Type B pancreatic cell (in vitro differentiated cells): Measurements from ENCODE around the gene TMOD3. TPM values are rescaled to one million over a fixed set of nuclear protein-coding genes. Genes with fewer than 3 reads are reported as not detected.

Experiments
- DNase-seq: peaks from one replicate; pipeline ENCODE4 v3.0.0; 2021; ENCODE audit warnings: mixed read lengths; ENCODE audit not compliant: unreplicated experiment; ENCODE audit errors: extremely low spot score
- H3K27ac Mint-ChIP-seq: 2 replicates; pipeline ENCODE4 v1.8.0; 2021; ENCODE audit warnings: mild to moderate bottlenecking, mixed read lengths
- H3K27me3 Mint-ChIP-seq: 2 replicates; pipeline ENCODE4 v1.8.0; 2021; ENCODE audit warnings: mixed read lengths
- H3K36me3 Mint-ChIP-seq: 2 replicates; pipeline ENCODE4 v1.8.0; 2021; ENCODE audit warnings: mixed read lengths
- H3K4me1 Mint-ChIP-seq: one replicate; pipeline ENCODE4 v1.8.0; 2021; ENCODE audit warnings: mixed read lengths; ENCODE audit not compliant: unreplicated experiment
- H3K4me3 Mint-ChIP-seq: 2 replicates; pipeline ENCODE4 v1.8.0; 2021; ENCODE audit warnings: mild to moderate bottlenecking, mixed read lengths
- H3K9me3 Mint-ChIP-seq: 2 replicates; pipeline ENCODE4 v1.8.0; 2021; ENCODE audit warnings: mixed read lengths
- total RNA-seq: library from RNA; stranded (reverse); gene quantifications from 2 replicates; pipeline ENCODE4 v1.2.1, GENCODE V29; 2021; ENCODE audit warnings: low replicate concordance
- TF ChIP-seq, protein P1 (sequence below): fragments of 200-600 bp; sonication (generic); conservative IDR thresholded peaks from 2 replicates; pipeline ENCODE4 v1.5.0; 2021; ENCODE audit warnings: antibody characterized with exemption, mild to moderate bottlenecking

The TMOD3 gene
- total RNA-seq, 1 donor from 2014 or later = 49.0 TPM

DNA sequence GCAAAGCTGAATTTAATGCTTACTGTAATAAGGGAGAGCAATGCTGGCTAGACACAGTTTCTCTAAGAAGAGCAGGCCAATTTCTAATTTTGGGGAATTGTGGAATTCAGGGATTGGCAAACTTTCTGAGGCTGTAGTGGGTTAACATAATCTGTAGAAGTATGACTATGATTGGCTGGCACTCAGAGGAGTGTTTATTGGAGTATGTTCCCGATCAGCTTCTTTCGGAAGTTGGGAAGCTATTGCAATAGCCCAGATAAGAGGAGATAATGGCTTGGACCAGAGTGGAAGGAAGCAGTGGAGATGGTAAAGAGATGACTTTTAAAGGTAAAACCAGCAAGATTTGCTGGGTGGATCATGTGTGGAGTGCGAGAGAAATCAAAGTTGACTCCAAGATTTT, 19.4 kb downstream of the TMOD3 start:
- Mint-ChIP-seq H3K9me3 (no peaks in the 10 kb centered on the region), H3K4me3 (no peak overlapping the region), H3K27me3 (no peaks in the 10 kb centered on the region), H3K36me3 (peaks cover 16% of the 10 kb centered on the region), H3K27ac (no peak overlapping the region), H3K4me1 (peaks cover 43% of the 10 kb centered on the region)
- no peak for DNase-seq
- TF ChIP-seq, protein P1, sequence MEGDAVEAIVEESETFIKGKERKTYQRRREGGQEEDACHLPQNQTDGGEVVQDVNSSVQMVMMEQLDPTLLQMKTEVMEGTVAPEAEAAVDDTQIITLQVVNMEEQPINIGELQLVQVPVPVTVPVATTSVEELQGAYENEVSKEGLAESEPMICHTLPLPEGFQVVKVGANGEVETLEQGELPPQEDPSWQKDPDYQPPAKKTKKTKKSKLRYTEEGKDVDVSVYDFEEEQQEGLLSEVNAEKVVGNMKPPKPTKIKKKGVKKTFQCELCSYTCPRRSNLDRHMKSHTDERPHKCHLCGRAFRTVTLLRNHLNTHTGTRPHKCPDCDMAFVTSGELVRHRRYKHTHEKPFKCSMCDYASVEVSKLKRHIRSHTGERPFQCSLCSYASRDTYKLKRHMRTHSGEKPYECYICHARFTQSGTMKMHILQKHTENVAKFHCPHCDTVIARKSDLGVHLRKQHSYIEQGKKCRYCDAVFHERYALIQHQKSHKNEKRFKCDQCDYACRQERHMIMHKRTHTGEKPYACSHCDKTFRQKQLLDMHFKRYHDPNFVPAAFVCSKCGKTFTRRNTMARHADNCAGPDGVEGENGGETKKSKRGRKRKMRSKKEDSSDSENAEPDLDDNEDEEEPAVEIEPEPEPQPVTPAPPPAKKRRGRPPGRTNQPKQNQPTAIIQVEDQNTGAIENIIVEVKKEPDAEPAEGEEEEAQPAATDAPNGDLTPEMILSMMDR = no peak

GRCh38 chr15:51849860-51850259, 20.4 kb downstream of the TMOD3 start:
- DNase-seq = no peak
- TF ChIP-seq, protein P1 = no peak
- no peaks in the 10 kb centered on the region for H3K9me3 Mint-ChIP-seq
- peaks cover 16% of the 10 kb centered on the region for H3K36me3 Mint-ChIP-seq
- no peak overlapping the region for H3K4me3 Mint-ChIP-seq
- H3K4me1 Mint-ChIP-seq = peaks cover 39% of the 10 kb centered on the region
- H3K27me3 Mint-ChIP-seq = no peaks in the 10 kb centered on the region
- H3K27ac Mint-ChIP-seq = peak overlapping the region; percentile 22

DNA sequence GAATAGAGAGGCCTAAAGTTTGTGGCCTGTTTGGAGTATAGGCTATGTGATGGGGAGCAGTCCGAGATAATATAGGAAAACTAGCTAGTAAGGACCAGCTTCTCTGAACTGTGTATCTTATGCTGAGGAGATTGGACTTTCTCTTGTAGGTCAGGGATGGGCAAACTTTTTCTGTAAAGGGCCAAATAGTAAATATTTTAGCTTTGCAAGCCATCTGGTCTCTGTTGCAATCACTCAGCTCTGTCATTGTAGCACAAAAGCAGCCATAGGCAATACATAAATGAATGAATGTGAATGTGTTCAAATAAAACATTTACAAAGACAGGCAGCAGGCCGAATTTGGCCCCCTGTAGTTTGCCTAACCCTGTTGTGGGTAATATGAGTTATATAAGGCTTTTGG, 24.5 kb downstream of the TMOD3 start:
- no peaks in the 10 kb centered on the region for H3K27me3 Mint-ChIP-seq
- peaks cover 12% of the 10 kb centered on the region for H3K36me3 Mint-ChIP-seq
- no peaks in the 10 kb centered on the region for H3K9me3 Mint-ChIP-seq
- TF ChIP-seq, protein P1 = no peak
- H3K27ac Mint-ChIP-seq = no peak overlapping the region
- H3K4me3 Mint-ChIP-seq = no peak overlapping the region
- H3K4me1 Mint-ChIP-seq = peaks cover 29% of the 10 kb centered on the region
- DNase-seq = no peak

GRCh38 chr15:51855612-51856011, 26.2 kb downstream of the TMOD3 start:
- Mint-ChIP-seq H3K4me1 (peaks cover 20% of the 10 kb centered on the region), H3K4me3 (no peak overlapping the region), H3K9me3 (no peaks in the 10 kb centered on the region), H3K27me3 (no peaks in the 10 kb centered on the region), H3K27ac (peak overlapping the region; percentile 19), H3K36me3 (peaks cover 10% of the 10 kb centered on the region)
- DNase-seq = no peak
- TF ChIP-seq, protein P1 = no peak

GRCh38 chr15:51856714-51857380, 27.4 kb downstream of the TMOD3 start:
- no peak overlapping the region for H3K4me3 Mint-ChIP-seq
- no peak for DNase-seq
- peaks cover 13% of the 10 kb centered on the region for H3K36me3 Mint-ChIP-seq
- H3K27me3 Mint-ChIP-seq = no peaks in the 10 kb centered on the region
- H3K4me1 Mint-ChIP-seq = peaks cover 14% of the 10 kb centered on the region
- H3K9me3 Mint-ChIP-seq = no peaks in the 10 kb centered on the region
- TF ChIP-seq, protein P1 = no peak
- peak overlapping the region; percentile 2 for H3K27ac Mint-ChIP-seq
